GM19438 (cell line): ENCODE data around the gene PAX5.

Source experiments
- ATAC-seq: cut with Tn5 transposase; IDR thresholded peaks from one replicate; pipeline ENCODE4 v1.9.1; 2021; ENCODE audit warnings: low read depth; ENCODE audit not compliant: unreplicated experiment

The PAX5 gene

GRCh38 chr9:36935768-36936497 lies 98.1 kb downstream of the PAX5 start:
- ATAC-seq = peak; percentile 57

- ATAC-seq = no peak
Measured at GRCh38 chr9:36935332-36935731, 98.7 kb downstream of the PAX5 start.

GRCh38 chr9:36934478-36935065 lies 99.5 kb downstream of the PAX5 start:
- no peak for ATAC-seq

- no peak for ATAC-seq
Measured at GRCh38 chr9:36933676-36934215, 100.3 kb downstream of the PAX5 start.

GRCh38 chr9:36932198-36932597 lies 101.9 kb downstream of the PAX5 start:
- ATAC-seq = no peak

GRCh38 chr9:36930941-36931340 lies 103.1 kb downstream of the PAX5 start:
- ATAC-seq = no peak

- no peak for ATAC-seq
Measured at GRCh38 chr9:36929350-36929675, 104.8 kb downstream of the PAX5 start.

GRCh38 chr9:36928670-36929349 lies 105.3 kb downstream of the PAX5 start:
- ATAC-seq = no peak

GRCh38 chr9:36928210-36928609 lies 105.9 kb downstream of the PAX5 start:
- no peak for ATAC-seq

GRCh38 chr9:36924757-36925432 lies 109.2 kb downstream of the PAX5 start:
- ATAC-seq = no peak

GRCh38 chr9:36924071-36924470 lies 110.0 kb downstream of the PAX5 start:
- ATAC-seq = no peak

GRCh38 chr9:36923025-36923625 lies 110.9 kb downstream of the PAX5 start:
- ATAC-seq = no peak

- no peak for ATAC-seq
Measured at GRCh38 chr9:36922548-36922947, 111.5 kb downstream of the PAX5 start.

GRCh38 chr9:36914212-36914577 lies 119.9 kb downstream of the PAX5 start:
- ATAC-seq = no peak

GRCh38 chr9:36913393-36914211 lies 120.5 kb downstream of the PAX5 start:
- no peak for ATAC-seq

- ATAC-seq = no peak
Measured at GRCh38 chr9:36912620-36913019, 121.4 kb downstream of the PAX5 start.

GRCh38 chr9:36911601-36912412 lies 122.3 kb downstream of the PAX5 start:
- ATAC-seq = no peak

- ATAC-seq = no peak
Measured at GRCh38 chr9:36911037-36911436, 123.0 kb downstream of the PAX5 start.

- ATAC-seq = no peak
Measured at GRCh38 chr9:36906492-36906891, 127.6 kb downstream of the PAX5 start.
